H1 (cell line): ENCODE data around the gene MAP7. TPM values are rescaled to one million over a fixed set of nuclear protein-coding genes. Genes with fewer than 3 reads are reported as not detected.
A peak's percentile ranks its signal among the peaks of the same experiment; 100 is the strongest.

ENCODE experiments used
- CTCF ChIA-PET: fragments of 300-600 bp; sonication (Branson Sonifier 250); formaldehyde crosslinking; loops from one replicate; lab custom pipeline; 2021; ENCODE audit not compliant: partially characterized antibody; lab: Charles Lee
- POLR2A ChIA-PET: fragments of 300-600 bp; sonication (Branson Sonifier 250); formaldehyde crosslinking; loops from one replicate; lab custom pipeline; 2021; ENCODE audit warnings: inconsistent platforms; ENCODE audit not compliant: partially characterized antibody; lab: Charles Lee
- DNase-seq, 2 experiments: peaks; one replicate each; pipeline versions ENCODE4 v3.0.0 to v3.0.0-alpha.2; 2010 to 2022; ENCODE audit warnings: low spot score in 2 of 2, low read depth in 1 of 2, mixed read lengths in 1 of 2
- FAIRE-seq: peaks from 2 replicates; lab custom pipeline; 2011; peaks lifted over from hg19 to GRCh38; lab: Jason Lieb, UNC
- H2AFZ ChIP-seq: 2 replicates; pipeline ENCODE4 v1.8.1; 2012; ENCODE audit warnings: low read length, inconsistent platforms
- H2AK5ac ChIP-seq: 2 replicates; pipeline ENCODE4 v1.6.1; 2013; ENCODE audit warnings: low read depth, low read length
- H2BK120ac ChIP-seq: replicated peaks from 2 replicates; pipeline ENCODE3; 2013; ENCODE audit warnings: low read depth, low read length, inconsistent platforms
- H2BK12ac ChIP-seq: 2 replicates; pipeline ENCODE4 v1.6.1; 2013; ENCODE audit warnings: low read depth, low read length
- H2BK15ac ChIP-seq: 2 replicates; pipeline ENCODE4 v1.6.1; 2013; ENCODE audit warnings: low read length
- H2BK20ac ChIP-seq: 2 replicates; pipeline ENCODE4 v1.6.1; 2013; ENCODE audit warnings: low read length
- H2BK5ac ChIP-seq: 2 replicates; pipeline ENCODE4 v1.6.1; 2013; ENCODE audit warnings: low read depth, low read length
- H3K14ac ChIP-seq: 2 replicates; pipeline ENCODE4 v1.6.1; 2013; ENCODE audit warnings: inconsistent platforms; ENCODE audit not compliant: insufficient read length
- H3K18ac ChIP-seq: 2 replicates; pipeline ENCODE4 v1.6.1; 2013; ENCODE audit warnings: low read length; ENCODE audit errors: extremely low read depth
- H3K23ac ChIP-seq: 2 replicates; pipeline ENCODE4 v1.6.1; 2013; ENCODE audit warnings: inconsistent platforms; ENCODE audit not compliant: insufficient read length
- H3K23me2 ChIP-seq: 2 replicates; pipeline ENCODE4 v1.6.1; 2013; ENCODE audit warnings: low read depth, low read length
- H3K27ac ChIP-seq: 2 replicates; pipeline ENCODE4 v1.6.1; 2011; ENCODE audit warnings: low read depth, low read length, inconsistent platforms
- H3K27me3 ChIP-seq, 4 experiments: replicated peaks in 1 of 4; 1 replicate in 1 of 4; 2 replicates in 3 of 4; pipeline versions ENCODE4 v1.6.1 to v1.8.1; 2011 to 2013; ENCODE audit warnings: low read length in 3 of 4, mild to moderate bottlenecking in 3 of 4, inconsistent platforms in 2 of 4, mixed read lengths in 2 of 4, moderate library complexity in 1 of 4; ENCODE audit not compliant: control insufficient read depth in 3 of 4, insufficient read depth in 3 of 4; ENCODE audit errors: extremely low read depth in 1 of 4
- H3K36me3 ChIP-seq, 4 experiments: 2 replicates each; pipeline versions ENCODE4 v1.6.1 to v1.8.1; 2011 to 2013; ENCODE audit warnings: mild to moderate bottlenecking in 4 of 4, low read length in 3 of 4, moderate library complexity in 2 of 4, control low read depth in 1 of 4, inconsistent platforms in 1 of 4; ENCODE audit not compliant: insufficient read depth in 4 of 4, control insufficient read depth in 2 of 4
- H3K4ac ChIP-seq: replicated peaks from 2 replicates; pipeline ENCODE3; 2013; ENCODE audit warnings: low read length, low read depth, mixed read lengths, inconsistent platforms; ENCODE audit not compliant: insufficient read length
- H3K4me1 ChIP-seq, 4 experiments: replicated peaks in 1 of 4; 1 replicate in 1 of 4; 2 replicates in 3 of 4; pipeline versions ENCODE4 v1.6.1 to v1.8.1; 2011 to 2013; ENCODE audit warnings: low read length in 3 of 4, inconsistent platforms in 2 of 4, mixed read lengths in 1 of 4; ENCODE audit not compliant: insufficient read depth in 4 of 4, control insufficient read depth in 3 of 4
- H3K4me2 ChIP-seq, 2 experiments: 2 replicates each; pipeline versions ENCODE4 v1.6.1 to v1.8.1; 2011 to 2013; ENCODE audit warnings: low read depth in 2 of 2, low read length in 2 of 2, control low read depth in 1 of 2, inconsistent platforms in 1 of 2, mild to moderate bottlenecking in 1 of 2; ENCODE audit not compliant: insufficient read depth in 1 of 2
- H3K4me3 ChIP-seq, 4 experiments: fragments of 200-600, 300-600 bp in 1 of 4; sonication (generic), shearing (Covaris generic), sonication (Bioruptor Twin) in 1 of 4; 2 replicates each; pipeline versions ENCODE4 v1.5.1 to v1.8.1; 2011 to 2016; ENCODE audit warnings: low read length in 4 of 4, low read depth in 3 of 4, control low read depth in 2 of 4, inconsistent platforms in 2 of 4, mild to moderate bottlenecking in 2 of 4, mixed read lengths in 1 of 4, moderate library complexity in 1 of 4; ENCODE audit not compliant: insufficient read depth in 2 of 4; ENCODE audit errors: extremely low read depth in 1 of 4
- H3K56ac ChIP-seq: replicated peaks from 2 replicates; pipeline ENCODE3; 2013; ENCODE audit warnings: low read depth, mild to moderate bottlenecking, mixed read lengths, low read length, inconsistent platforms; ENCODE audit not compliant: insufficient read length
- H3K79me1 ChIP-seq: 2 replicates; pipeline ENCODE4 v1.6.1; 2013; ENCODE audit warnings: low read depth, low read length, control low read depth
- H3K79me2 ChIP-seq, 2 experiments: 2 replicates each; pipeline versions ENCODE4 v1.6.1 to v1.8.1; 2012 to 2013; ENCODE audit warnings: low read length in 2 of 2, mild to moderate bottlenecking in 2 of 2, inconsistent platforms in 1 of 2; ENCODE audit not compliant: insufficient read depth in 2 of 2, control insufficient read depth in 1 of 2
- H3K9ac ChIP-seq, 4 experiments: replicated peaks in 1 of 4; 1 replicate in 1 of 4; 2 replicates in 3 of 4; pipeline versions ENCODE4 v1.6.1 to v1.8.1; 2011 to 2013; ENCODE audit warnings: low read depth in 3 of 4, low read length in 3 of 4, control low read depth in 2 of 4, mild to moderate bottlenecking in 2 of 4, moderate library complexity in 2 of 4, inconsistent platforms in 1 of 4; ENCODE audit errors: extremely low read depth in 1 of 4
- H3K9me3 ChIP-seq, 2 experiments: 2 replicates each; pipeline versions ENCODE4 v1.6.1 to v1.8.1; 2012 to 2013; ENCODE audit warnings: mild to moderate bottlenecking in 2 of 2, moderate library complexity in 2 of 2, control low read depth in 1 of 2, inconsistent platforms in 1 of 2, low read depth in 1 of 2, low read length in 1 of 2, mixed read lengths in 1 of 2; ENCODE audit not compliant: insufficient read depth in 2 of 2
- H4K20me1 ChIP-seq, 2 experiments: replicated peaks in 1 of 2; 2 replicates each; pipeline versions ENCODE3 to v1.8.1; 2011 to 2013; ENCODE audit warnings: inconsistent platforms in 2 of 2, low read length in 2 of 2, mild to moderate bottlenecking in 1 of 2; ENCODE audit not compliant: insufficient read depth in 2 of 2, control insufficient read depth in 1 of 2
- H4K5ac ChIP-seq: 2 replicates; pipeline ENCODE4 v1.6.1; 2013; ENCODE audit warnings: low read length, low read depth, mixed read lengths, inconsistent platforms; ENCODE audit not compliant: insufficient read length
- H4K8ac ChIP-seq: 2 replicates; pipeline ENCODE4 v1.8.0; 2013; ENCODE audit warnings: mild to moderate bottlenecking, moderate library complexity, low read length, inconsistent platforms; ENCODE audit not compliant: insufficient read depth; ENCODE audit errors: extremely low read depth
- H4K91ac ChIP-seq: replicated peaks from 2 replicates; pipeline ENCODE3; 2013; ENCODE audit warnings: low read length, mixed read lengths, inconsistent platforms; ENCODE audit not compliant: insufficient read length
- CHD2 ChIP-seq: IDR thresholded peaks from 2 replicates; pipeline ENCODE4 v1.6.1; 2012; ENCODE audit warnings: low read length, improper control_type of control experiment
- NRF1 ChIP-seq: IDR thresholded peaks from 2 replicates; pipeline ENCODE4 v1.6.1; 2011; ENCODE audit warnings: mild to moderate bottlenecking, low read depth, low read length, improper control_type of control experiment
- SP1 ChIP-seq: IDR thresholded peaks from 2 replicates; pipeline ENCODE4 v1.6.1; 2011; ENCODE audit warnings: low read depth, low read length
- TBP ChIP-seq: IDR thresholded peaks from 2 replicates; pipeline ENCODE4 v1.6.1; 2011; ENCODE audit warnings: low read depth, low read length, improper control_type of control experiment
- polyA plus RNA-seq, 7 experiments: library from polyadenylated mRNA; depleted of rRNA in 3 of 7; stranded (reverse) in 5 of 7; unstranded in 2 of 7; fragments of >200 nt in 5 of 7; fragments of 200-250 nt in 2 of 7; gene quantifications; 1 replicate in 5 of 7; 2 replicates in 1 of 7; 4 replicates in 1 of 7; pipeline versions ENCODE4 v1.2.1 to v1.2.3, GENCODE V29; 2011 to 2013; ENCODE audit warnings: missing spikeins in 2 of 7, mixed read lengths in 2 of 7
- total RNA-seq: library from RNA; stranded (reverse); fragmentation: NEBNext Ultra II Directional; extraction: Animal tissue kit (Norgen Biotek cat#: 25700); gene quantifications from 2 replicates; pipeline ENCODE4 v1.2.1, GENCODE V29; 2021

MAP7 gene
- total and polyA plus RNA-seq, 2 of the 8 experiments (the other 6 are each of a cell fraction or from before 2014, with no cell fraction given) = 13.5 to 66.9 TPM

GRCh38 chr6:136502786-136503185 lies 47.4 kb downstream of the MAP7 start:
- ChIA-PET CTCF (interaction anchor here (1.0 to 1.4 kb wide), 2 partner anchors 13 to 24 kb away, joined by 3 to 5 read pairs; no protein-coding TSS in a partner anchor), POLR2A (interaction anchor here (0.6 to 1.3 kb wide), 5 partner anchors 11 to 214 kb away, joined by 3 to 4 read pairs (median 3); partner anchors contain the start of gene BCLAF1)
- Histone ChIP-seq H3K9ac (no peak overlapping the region), H2BK120ac (no peak overlapping the region), H3K14ac (no peak overlapping the region), H4K5ac (no peak overlapping the region), H3K23me2 (no peaks in the 10 kb centered on the region), H3K79me1 (no peaks in the 10 kb centered on the region), H3K18ac (no peak overlapping the region), H3K79me2 (peaks cover 3 to 67% of the 10 kb centered on the region in 2 experiments), H2BK20ac (no peak overlapping the region), H3K4ac (no peak overlapping the region), H2BK12ac (no peak overlapping the region; the same call in 1 of the 2 replicates), H3K9me3 (no peaks in the 10 kb centered on the region), H4K20me1 (no peaks in the 10 kb centered on the region), H2BK15ac (no peak overlapping the region), H3K4me1 (peaks cover 0 to 26% (median 17%) of the 10 kb centered on the region in 4 experiments; a peak in 6 of 7 replicates), H3K23ac (no peak overlapping the region), H2AK5ac (no peak overlapping the region), H3K4me2 (peak overlapping the region; percentile 49 to 62), H3K4me3 (peak overlapping the region in 1 of 4 experiments; percentile 45; a peak in 2 of 8 replicates), H3K27ac (peak overlapping the region; percentile 42; the same call in 1 of the 2 replicates), H2BK5ac (no peak overlapping the region), H3K36me3 (no peaks in the 10 kb centered on the region), H4K91ac (no peak overlapping the region), H3K56ac (no peak overlapping the region), H3K27me3 (no peaks in the 10 kb centered on the region), H4K8ac (no peak overlapping the region), H2AFZ (no peak overlapping the region)
- TF ChIP-seq NRF1 (no peak), TBP (no peak), CHD2 (no peak), SP1 (0 out of 2 replicates have a peak, but pooled peaks have one; percentile 11)
- no peak for DNase-seq
- peak; percentile 13 for FAIRE-seq
